ENCODE results near the gene TMEM35A.
"Not testable (repeated sequence)": the region's sequence is repeated elsewhere in the genome, so short reads cannot be mapped to it uniquely, and the experiment has no call there.

TMEM35A gene

GRCh38 chrX:101078716-101079598, at the start of gene TMEM35A:
Gene TMEM35A, plus strand, starts transcription at chrX:101078879. Its CDS starts 124 bp downstream, at chrX:101079003.
- peak in 1 of 2 experiments; percentile 21 for DNase-seq

GRCh38 chrX:101029665-101030064, 49.0 kb upstream of the TMEM35A start:
- no peak for DNase-seq

- no peak for DNase-seq
Measured at GRCh38 chrX:101037231-101037630, 41.4 kb upstream of the TMEM35A start.

- no peak for DNase-seq
Measured at GRCh38 chrX:101040197-101040596, 38.5 kb upstream of the TMEM35A start.

GRCh38 chrX:101051153-101051548, 27.5 kb upstream of the TMEM35A start:
- DNase-seq: no peak

- no peak for DNase-seq
Measured at GRCh38 chrX:101051549-101052302, 27.0 kb upstream of the TMEM35A start, which contains the start of gene TRMT2B. Gene TRMT2B, minus strand, starts transcription at chrX:101052111. Its CDS starts 9,822 bp downstream, at chrX:101042289.

- not testable (repeated sequence) for DNase-seq
Measured at GRCh38 chrX:101056551-101056950, 22.1 kb upstream of the TMEM35A start.

GRCh38 chrX:101057093-101057714, 21.5 kb upstream of the TMEM35A start:
- no peak for DNase-seq

GRCh38 chrX:101062176-101062575, 16.5 kb upstream of the TMEM35A start:
- DNase-seq: no peak

GRCh38 chrX:101071582-101071981, 7.1 kb upstream of the TMEM35A start:
- no peak for DNase-seq

GRCh38 chrX:101079736-101080270, 1.1 kb downstream of the TMEM35A start:
- DNase-seq: no peak

GRCh38 chrX:101080326-101081124, 1.8 kb downstream of the TMEM35A start:
- no peak for DNase-seq

- no peak for DNase-seq
Measured at GRCh38 chrX:101081231-101081630, 2.6 kb downstream of the TMEM35A start.

GRCh38 chrX:101091817-101092216, 13.1 kb downstream of the TMEM35A start:
- DNase-seq: no peak

- DNase-seq: peak; percentile 69 to 79
Measured at GRCh38 chrX:101097546-101098453, 19.1 kb downstream of the TMEM35A start, which contains the start of gene CENPI. Gene CENPI, plus strand, starts transcription at chrX:101098204. Its CDS starts 2,867 bp downstream, at chrX:101101071.

- DNase-seq: no peak
Measured at GRCh38 chrX:101108284-101108683, 29.6 kb downstream of the TMEM35A start.

- no peak for DNase-seq
Measured at GRCh38 chrX:101117701-101118100, 39.0 kb downstream of the TMEM35A start.

GRCh38 chrX:101136235-101136634, 57.6 kb downstream of the TMEM35A start:
- no peak for DNase-seq
